Suprapubic skin (tissue), 3 donors: ENCODE data around the gene C18orf63.

Source experiments
- EP300 ChIP-seq: sonication (generic); formaldehyde crosslinking; IDR thresholded peaks from one replicate; pipeline ENCODE4 v1.6.1; 2017; ENCODE audit warnings: antibody characterized with exemption
- TF ChIP-seq, protein P1 (sequence below), 2 donors: fragments of 200-600 bp in 1 of 2; fragments of 450-650 bp in 1 of 2; sonication (generic) in 1 of 2; IDR thresholded peaks; one replicate each; pipeline ENCODE4 v1.5.1; 2016 to 2019; ENCODE audit warnings: antibody characterized with exemption in 2 of 2, mild to moderate bottlenecking in 1 of 2, moderate library complexity in 1 of 2

DNA sequence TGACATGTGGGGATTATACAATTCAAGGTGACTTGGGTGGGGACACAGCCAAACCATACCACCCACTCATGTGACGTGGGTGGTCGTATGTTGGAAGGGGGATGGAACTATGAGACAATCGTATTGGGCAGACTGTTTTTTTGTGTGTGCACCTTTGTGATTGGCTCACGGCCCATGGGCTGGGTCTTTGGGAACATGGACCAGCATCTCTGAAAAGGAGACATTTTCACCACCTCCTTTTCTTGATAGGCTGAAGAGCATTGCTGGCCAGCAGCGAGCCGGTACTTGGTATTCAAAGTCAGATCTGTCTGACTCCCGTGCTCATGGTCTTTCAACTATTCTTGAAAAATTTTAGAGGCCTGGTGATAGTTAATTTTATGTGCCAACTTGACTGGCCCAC is 79.4 kb downstream of the C18orf63 start:
- TF ChIP-seq, protein P1, sequence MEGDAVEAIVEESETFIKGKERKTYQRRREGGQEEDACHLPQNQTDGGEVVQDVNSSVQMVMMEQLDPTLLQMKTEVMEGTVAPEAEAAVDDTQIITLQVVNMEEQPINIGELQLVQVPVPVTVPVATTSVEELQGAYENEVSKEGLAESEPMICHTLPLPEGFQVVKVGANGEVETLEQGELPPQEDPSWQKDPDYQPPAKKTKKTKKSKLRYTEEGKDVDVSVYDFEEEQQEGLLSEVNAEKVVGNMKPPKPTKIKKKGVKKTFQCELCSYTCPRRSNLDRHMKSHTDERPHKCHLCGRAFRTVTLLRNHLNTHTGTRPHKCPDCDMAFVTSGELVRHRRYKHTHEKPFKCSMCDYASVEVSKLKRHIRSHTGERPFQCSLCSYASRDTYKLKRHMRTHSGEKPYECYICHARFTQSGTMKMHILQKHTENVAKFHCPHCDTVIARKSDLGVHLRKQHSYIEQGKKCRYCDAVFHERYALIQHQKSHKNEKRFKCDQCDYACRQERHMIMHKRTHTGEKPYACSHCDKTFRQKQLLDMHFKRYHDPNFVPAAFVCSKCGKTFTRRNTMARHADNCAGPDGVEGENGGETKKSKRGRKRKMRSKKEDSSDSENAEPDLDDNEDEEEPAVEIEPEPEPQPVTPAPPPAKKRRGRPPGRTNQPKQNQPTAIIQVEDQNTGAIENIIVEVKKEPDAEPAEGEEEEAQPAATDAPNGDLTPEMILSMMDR (IDR thresholded peaks at IDR 0.05), result no peak
- TF ChIP-seq EP300, result no peak
